ENCODE measurements around the gene KCNQ1.

KCNQ1 gene

GRCh38 chr11:2411446-2412305, 33.1 kb upstream of the KCNQ1 start:
- DNase-seq, result no peak

GRCh38 chr11:2412323-2412722, 32.5 kb upstream of the KCNQ1 start:
- DNase-seq, result no peak

GRCh38 chr11:2413742-2414579, 30.8 kb upstream of the KCNQ1 start:
- DNase-seq, result no peak

GRCh38 chr11:2414616-2415015, 30.2 kb upstream of the KCNQ1 start:
- no peak for DNase-seq

- no peak for DNase-seq
Observed at GRCh38 chr11:2415171-2415570, 29.6 kb upstream of the KCNQ1 start.

- DNase-seq, result no peak
Observed at GRCh38 chr11:2415601-2416380, 29.0 kb upstream of the KCNQ1 start.

- DNase-seq, result no peak
Observed at GRCh38 chr11:2416765-2417164, 28.0 kb upstream of the KCNQ1 start.

- DNase-seq, result no peak
Observed at GRCh38 chr11:2417856-2418692, 26.7 kb upstream of the KCNQ1 start.

- no peak for DNase-seq
Observed at GRCh38 chr11:2418693-2419360, 26.0 kb upstream of the KCNQ1 start.

GRCh38 chr11:2419638-2420501, 24.9 kb upstream of the KCNQ1 start:
- DNase-seq, result peak; percentile 47

- peak; percentile 39 for DNase-seq
Observed at GRCh38 chr11:2420502-2421225, 24.1 kb upstream of the KCNQ1 start.

- no peak for DNase-seq
Observed at GRCh38 chr11:2421226-2421994, 23.4 kb upstream of the KCNQ1 start.

GRCh38 chr11:2421996-2422395, 22.8 kb upstream of the KCNQ1 start:
- DNase-seq, result no peak

GRCh38 chr11:2422461-2423156, 22.2 kb upstream of the KCNQ1 start:
- DNase-seq, result no peak

GRCh38 chr11:2423157-2424025, 21.4 kb upstream of the KCNQ1 start:
- DNase-seq, result no peak

- no peak for DNase-seq
Observed at GRCh38 chr11:2424811-2425495, 19.9 kb upstream of the KCNQ1 start.

- DNase-seq, result no peak
Observed at GRCh38 chr11:2425506-2425905, 19.3 kb upstream of the KCNQ1 start.
